ENCODE results near the gene EPHB2. TPM values are rescaled to one million over a fixed set of nuclear protein-coding genes. Genes with fewer than 3 reads are reported as not detected.
A peak's percentile ranks its signal among the peaks of the same experiment; 100 is the strongest.

EPHB2 gene
- polyA plus RNA-seq, 4 donors, result 1.1 to 52.5 (median 15.8) TPM

GRCh38 chr1:22872981-22873664, 162.5 kb downstream of the EPHB2 start:
- peaks cover 0 to under 1% of the 10 kb centered on the region in 2 donors for H3K9me3 ChIP-seq (ENCODE audit: control insufficient read depth in 2 of 2, insufficient read depth in 1 of 2, low read depth in 1 of 2, low read length in 1 of 2)
- peaks cover 0 to 83% (median 0%) of the 10 kb centered on the region in 3 donors for H3K36me3 ChIP-seq (ENCODE audit: control insufficient read depth in 3 of 3, insufficient read depth in 2 of 3, low read depth in 1 of 3, low read length in 3 of 3)
- no peaks in the 10 kb centered on the region for H3K27me3 ChIP-seq (ENCODE audit: control insufficient read depth in 3 of 3, insufficient read depth in 3 of 3, low read length in 3 of 3)
- no peak for FAIRE-seq
- peak overlapping the region in 2 of 3 donors; percentile 51 to 72 for H3K27ac ChIP-seq (ENCODE audit: low read depth in 1 of 3, low read length in 2 of 3)
- H3K4me1 ChIP-seq (ENCODE audit: control insufficient read depth in 3 of 3, insufficient read depth in 2 of 3, low read depth in 1 of 3, low read length in 2 of 3), result peaks cover 0 to 10% (median 2%) of the 10 kb centered on the region in 3 donors
- H3K4me3 ChIP-seq (ENCODE audit: low read depth in 1 of 3, low read length in 3 of 3), result no peak overlapping the region
- peak; percentile 84 to 96 for DNase-seq
- 37 to 73% (median 56%) methylated on average over 11 of the region's 11 CpGs for WGBS, 3 donors

- FAIRE-seq, result no peak
- DNase-seq, result no peak
- Histone ChIP-seq H3K9me3 (ENCODE audit: control insufficient read depth in 2 of 2, insufficient read depth in 1 of 2, low read depth in 1 of 2, low read length in 1 of 2) (no peaks in the 10 kb centered on the region), H3K36me3 (ENCODE audit: control insufficient read depth in 3 of 3, insufficient read depth in 2 of 3, low read depth in 1 of 3, low read length in 3 of 3) (peaks cover 0 to 83% (median 0%) of the 10 kb centered on the region in 3 donors), H3K27me3 (ENCODE audit: control insufficient read depth in 3 of 3, insufficient read depth in 3 of 3, low read length in 3 of 3) (no peaks in the 10 kb centered on the region), H3K4me1 (ENCODE audit: control insufficient read depth in 3 of 3, insufficient read depth in 2 of 3, low read depth in 1 of 3, low read length in 2 of 3) (peaks cover 0 to 10% (median 2%) of the 10 kb centered on the region in 3 donors), H3K4me3 (ENCODE audit: low read depth in 1 of 3, low read length in 3 of 3) (no peak overlapping the region), H3K27ac (ENCODE audit: low read depth in 1 of 3, low read length in 2 of 3) (no peak overlapping the region)
- WGBS, 3 donors, result 81 to 82% (median 82%) methylated on average over 8 of the region's 8 CpGs
Observed at GRCh38 chr1:22874785-22875184, 164.1 kb downstream of the EPHB2 start.

- Histone ChIP-seq H3K9me3 (ENCODE audit: control insufficient read depth in 2 of 2, insufficient read depth in 1 of 2, low read depth in 1 of 2, low read length in 1 of 2) (no peaks in the 10 kb centered on the region), H3K4me1 (ENCODE audit: control insufficient read depth in 3 of 3, insufficient read depth in 2 of 3, low read depth in 1 of 3, low read length in 2 of 3) (peaks cover 0 to 10% (median 2%) of the 10 kb centered on the region in 3 donors), H3K27me3 (ENCODE audit: control insufficient read depth in 3 of 3, insufficient read depth in 3 of 3, low read length in 3 of 3) (no peaks in the 10 kb centered on the region), H3K27ac (ENCODE audit: low read depth in 1 of 3, low read length in 2 of 3) (no peak overlapping the region), H3K36me3 (ENCODE audit: control insufficient read depth in 3 of 3, insufficient read depth in 2 of 3, low read depth in 1 of 3, low read length in 3 of 3) (peaks cover 0 to 83% (median 0%) of the 10 kb centered on the region in 3 donors), H3K4me3 (ENCODE audit: low read depth in 1 of 3, low read length in 3 of 3) (no peak overlapping the region)
- 61 to 75% (median 71%) methylated on average over 9 to 10 of the region's 10 CpGs for WGBS, 3 donors
- DNase-seq, result no peak
- FAIRE-seq, result no peak
Observed at GRCh38 chr1:22875241-22875640, 164.6 kb downstream of the EPHB2 start.

DNA sequence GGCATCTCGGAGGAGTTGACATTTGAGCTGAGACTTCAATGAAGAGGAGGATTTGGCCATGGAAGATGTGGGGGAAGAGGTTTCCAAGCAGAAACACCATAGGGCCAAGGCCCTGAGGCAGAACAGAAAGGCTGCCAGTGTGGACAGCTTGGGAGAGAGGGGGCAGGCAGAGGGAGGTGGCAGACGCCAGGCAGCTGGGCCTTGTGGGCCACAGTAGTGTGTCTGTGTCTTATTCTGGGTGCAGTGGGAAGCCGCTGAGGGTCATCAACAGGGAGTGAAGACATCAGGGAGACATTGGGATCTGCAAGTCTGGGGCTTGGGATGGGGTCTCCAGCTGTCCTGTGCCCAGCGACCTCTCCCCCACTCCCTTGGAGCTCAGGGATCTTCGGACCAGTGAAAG, 165.2 kb downstream of the EPHB2 start:
- FAIRE-seq, result no peak
- no peaks in the 10 kb centered on the region for H3K9me3 ChIP-seq (ENCODE audit: control insufficient read depth in 2 of 2, insufficient read depth in 1 of 2, low read depth in 1 of 2, low read length in 1 of 2)
- 84 to 89% (median 88%) methylated on average over 5 of the region's 5 CpGs for WGBS, 3 donors

DNA sequence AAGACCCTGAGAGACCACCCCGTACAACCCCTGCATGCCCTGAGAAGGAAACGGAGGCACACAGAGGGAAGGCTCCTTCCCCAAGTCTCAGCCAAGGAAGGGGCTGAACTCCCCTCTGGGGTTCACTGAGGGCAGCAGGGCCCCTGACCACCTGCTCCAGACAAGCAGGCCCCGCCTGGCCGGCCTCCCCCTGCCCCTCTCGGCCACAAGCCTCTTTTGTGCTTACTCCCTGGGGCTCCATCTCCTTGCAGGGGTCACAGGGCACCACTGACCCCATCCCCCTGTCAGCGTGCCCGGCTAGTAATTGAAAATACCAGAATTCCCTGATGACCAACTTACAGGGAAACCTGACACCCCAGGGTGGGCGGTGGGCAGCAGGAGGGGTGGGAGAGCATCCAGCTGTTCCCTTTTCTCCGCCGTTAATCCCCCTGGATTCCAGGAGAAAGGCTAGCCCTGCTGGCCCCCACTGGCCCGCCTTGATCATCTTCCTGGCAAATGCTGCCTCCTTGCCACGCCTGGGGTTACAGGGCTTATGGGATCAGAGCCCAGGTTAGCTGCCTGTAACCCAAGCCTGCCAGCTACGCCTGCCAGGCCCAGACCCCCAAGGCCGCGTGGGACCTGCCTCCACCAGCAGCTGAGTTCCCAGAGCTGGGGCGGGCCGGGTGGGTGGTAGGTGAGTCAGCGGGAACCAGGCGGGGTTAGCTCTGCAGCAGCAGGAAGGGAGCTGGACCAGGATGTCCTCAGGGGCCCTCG, 165.9 kb downstream of the EPHB2 start:
- no peaks in the 10 kb centered on the region for H3K27me3 ChIP-seq (ENCODE audit: control insufficient read depth in 3 of 3, insufficient read depth in 3 of 3, low read length in 3 of 3)
- H3K4me3 ChIP-seq (ENCODE audit: low read depth in 1 of 3, low read length in 3 of 3), result no peak overlapping the region
- no peak overlapping the region for H3K27ac ChIP-seq (ENCODE audit: low read depth in 1 of 3, low read length in 2 of 3)
- no peak for DNase-seq
- 79 to 85% (median 85%) methylated on average over 20 of the region's 20 CpGs for WGBS, 3 donors
- no peaks in the 10 kb centered on the region for H3K9me3 ChIP-seq (ENCODE audit: control insufficient read depth in 2 of 2, insufficient read depth in 1 of 2, low read depth in 1 of 2, low read length in 1 of 2)
- FAIRE-seq, result no peak
- peaks cover 0 to 81% (median 0%) of the 10 kb centered on the region in 3 donors for H3K36me3 ChIP-seq (ENCODE audit: control insufficient read depth in 3 of 3, insufficient read depth in 2 of 3, low read depth in 1 of 3, low read length in 3 of 3)
- H3K4me1 ChIP-seq (ENCODE audit: control insufficient read depth in 3 of 3, insufficient read depth in 2 of 3, low read depth in 1 of 3, low read length in 2 of 3), result peaks cover 0 to 10% (median 2%) of the 10 kb centered on the region in 3 donors

More for the DNA sequence above, 165.2 kb downstream of the EPHB2 start:
- Histone ChIP-seq H3K27me3 (ENCODE audit: control insufficient read depth in 3 of 3, insufficient read depth in 3 of 3, low read length in 3 of 3) (no peaks in the 10 kb centered on the region), H3K27ac (ENCODE audit: low read depth in 1 of 3, low read length in 2 of 3) (no peak overlapping the region), H3K4me3 (ENCODE audit: low read depth in 1 of 3, low read length in 3 of 3) (no peak overlapping the region), H3K36me3 (ENCODE audit: control insufficient read depth in 3 of 3, insufficient read depth in 2 of 3, low read depth in 1 of 3, low read length in 3 of 3) (peaks cover 0 to 83% (median 0%) of the 10 kb centered on the region in 3 donors), H3K4me1 (ENCODE audit: control insufficient read depth in 3 of 3, insufficient read depth in 2 of 3, low read depth in 1 of 3, low read length in 2 of 3) (peaks cover 0 to 10% (median 2%) of the 10 kb centered on the region in 3 donors)
- DNase-seq, result no peak

GRCh38 chr1:22877112-22877915, 166.7 kb downstream of the EPHB2 start:
- no peaks in the 10 kb centered on the region for H3K27me3 ChIP-seq (ENCODE audit: control insufficient read depth in 3 of 3, insufficient read depth in 3 of 3, low read length in 3 of 3)
- peaks cover 0 to 10% (median 2%) of the 10 kb centered on the region in 3 donors for H3K4me1 ChIP-seq (ENCODE audit: control insufficient read depth in 3 of 3, insufficient read depth in 2 of 3, low read depth in 1 of 3, low read length in 2 of 3)
- FAIRE-seq, result no peak
- H3K4me3 ChIP-seq (ENCODE audit: low read depth in 1 of 3, low read length in 3 of 3), result no peak overlapping the region
- WGBS, 3 donors, result 74 to 83% (median 77%) methylated on average over 12 of the region's 12 CpGs
- no peak for DNase-seq
- H3K36me3 ChIP-seq (ENCODE audit: control insufficient read depth in 3 of 3, insufficient read depth in 2 of 3, low read depth in 1 of 3, low read length in 3 of 3), result peaks cover 0 to 85% (median 0%) of the 10 kb centered on the region in 3 donors
- H3K27ac ChIP-seq (ENCODE audit: low read depth in 1 of 3, low read length in 2 of 3), result no peak overlapping the region
- H3K9me3 ChIP-seq (ENCODE audit: control insufficient read depth in 2 of 2, insufficient read depth in 1 of 2, low read depth in 1 of 2, low read length in 1 of 2), result no peaks in the 10 kb centered on the region

DNA sequence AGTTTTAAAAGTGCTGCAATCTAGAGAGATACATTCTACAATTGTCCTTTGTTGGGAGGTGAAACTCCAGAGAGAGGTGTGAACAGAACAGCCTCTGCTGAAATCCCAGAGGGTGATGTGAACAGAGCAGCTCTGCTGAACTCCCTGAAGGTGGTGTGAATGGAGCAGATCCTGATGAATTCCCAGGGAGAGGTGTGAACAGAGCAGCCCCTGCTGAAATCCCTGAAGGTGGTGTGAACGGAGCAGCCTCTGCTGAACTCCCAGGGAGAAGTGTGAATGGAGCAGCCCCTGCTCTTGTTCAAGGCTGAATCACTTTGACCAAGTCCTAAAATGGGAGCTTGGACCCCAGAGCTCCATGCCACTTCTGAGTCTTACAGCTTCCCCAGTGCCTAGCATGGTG, 167.3 kb downstream of the EPHB2 start:
- Histone ChIP-seq H3K4me3 (ENCODE audit: low read depth in 1 of 3, low read length in 3 of 3) (no peak overlapping the region), H3K27ac (ENCODE audit: low read depth in 1 of 3, low read length in 2 of 3) (no peak overlapping the region), H3K4me1 (ENCODE audit: control insufficient read depth in 3 of 3, insufficient read depth in 2 of 3, low read depth in 1 of 3, low read length in 2 of 3) (peaks cover 0 to 5% (median 2%) of the 10 kb centered on the region in 3 donors), H3K36me3 (ENCODE audit: control insufficient read depth in 3 of 3, insufficient read depth in 2 of 3, low read depth in 1 of 3, low read length in 3 of 3) (peaks cover 0 to 85% (median 0%) of the 10 kb centered on the region in 3 donors), H3K9me3 (ENCODE audit: control insufficient read depth in 2 of 2, insufficient read depth in 1 of 2, low read depth in 1 of 2, low read length in 1 of 2) (no peaks in the 10 kb centered on the region), H3K27me3 (ENCODE audit: control insufficient read depth in 3 of 3, insufficient read depth in 3 of 3, low read length in 3 of 3) (no peaks in the 10 kb centered on the region)
- DNase-seq (no peak), FAIRE-seq (no peak)
- 82 to 88% (median 85%) methylated on average over 1 of the region's 1 CpG for WGBS, 3 donors

DNA sequence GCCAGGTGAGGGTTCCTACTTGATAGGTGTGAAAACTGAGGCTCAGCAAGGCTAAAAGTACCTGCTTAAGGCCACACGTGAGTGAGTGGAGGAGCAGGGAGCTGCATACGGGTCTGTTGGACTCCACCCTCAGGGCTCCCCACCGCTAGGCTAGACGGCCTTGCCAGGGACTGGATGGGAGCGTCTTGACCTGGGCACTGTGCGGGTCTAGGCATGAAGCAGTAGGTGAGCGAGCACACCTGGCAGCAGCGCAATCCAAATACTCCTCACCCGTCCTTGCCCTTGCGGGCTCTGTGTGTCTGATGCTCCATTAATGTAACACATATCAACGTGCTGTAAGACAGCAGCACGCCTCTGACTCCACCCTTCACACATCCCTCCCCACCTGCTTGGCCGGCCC, 168.0 kb downstream of the EPHB2 start:
- FAIRE-seq (no peak), DNase-seq (no peak)
- WGBS, 3 donors, result 76 to 82% (median 77%) methylated on average over 13 of the region's 13 CpGs

More for the DNA sequence above, 168.0 kb downstream of the EPHB2 start:
- Histone ChIP-seq H3K4me1 (ENCODE audit: control insufficient read depth in 3 of 3, insufficient read depth in 2 of 3, low read depth in 1 of 3, low read length in 2 of 3) (peaks cover 0 to 2% (median 2%) of the 10 kb centered on the region in 3 donors), H3K4me3 (ENCODE audit: low read depth in 1 of 3, low read length in 3 of 3) (no peak overlapping the region), H3K36me3 (ENCODE audit: control insufficient read depth in 3 of 3, insufficient read depth in 2 of 3, low read depth in 1 of 3, low read length in 3 of 3) (peaks cover 0 to 89% (median 0%) of the 10 kb centered on the region in 3 donors), H3K27ac (ENCODE audit: low read depth in 1 of 3, low read length in 2 of 3) (no peak overlapping the region), H3K27me3 (ENCODE audit: control insufficient read depth in 3 of 3, insufficient read depth in 3 of 3, low read length in 3 of 3) (no peaks in the 10 kb centered on the region), H3K9me3 (ENCODE audit: control insufficient read depth in 2 of 2, insufficient read depth in 1 of 2, low read depth in 1 of 2, low read length in 1 of 2) (no peaks in the 10 kb centered on the region)
